HEK293 (cell line): ENCODE results near the gene SCUBE3.

Experiments
- CTCF ChIA-PET: fragments of 350-600 bp; formaldehyde crosslinking; extraction: SDS; loops from one replicate; lab custom pipeline; 2021; ENCODE audit warnings: antibody characterized with exemption; lab: Yijun Ruan, JAX
- POLR2A ChIA-PET: fragments of 300-600 bp; formaldehyde crosslinking; extraction: SDS; loops from one replicate; lab custom pipeline; 2020; ENCODE audit warnings: antibody characterized with exemption, inconsistent platforms; lab: Yijun Ruan, JAX
- H3K27ac ChIP-seq: fragments of 200-500 bp; sonication (Bioruptor generic); 2 replicates; pipeline ENCODE4 v1.5.1; 2014; ENCODE audit warnings: low read depth, low read length, control low read depth, inconsistent platforms; ENCODE audit errors: extremely low read depth
- H3K36me3 ChIP-seq, 2 experiments: fragments of 200-500 bp in 1 of 2; sonication (Bioruptor generic) in 1 of 2; 1 replicate in 1 of 2; 2 replicates in 1 of 2; pipeline ENCODE4 v1.5.1; 2014 to 2017; ENCODE audit warnings: inconsistent platforms in 2 of 2, low read length in 2 of 2; ENCODE audit not compliant: control insufficient read depth in 2 of 2, insufficient read depth in 1 of 2
- H3K4me1 ChIP-seq: fragments of 200-500 bp; sonication (Bioruptor generic); 2 replicates; pipeline ENCODE4 v1.5.1; 2014; ENCODE audit warnings: mild to moderate bottlenecking, low read length, inconsistent platforms; ENCODE audit not compliant: control insufficient read depth, insufficient read depth
- H3K4me3 ChIP-seq: 2 replicates; pipeline ENCODE4 v1.5.1; 2011; ENCODE audit warnings: low read depth, mild to moderate bottlenecking, control low read depth, low read length, moderate library complexity
- H3K9me3 ChIP-seq: fragments of 200-500 bp; sonication (Bioruptor generic); 2 replicates; pipeline ENCODE4 v1.5.1; 2014; ENCODE audit warnings: low read depth, low read length, inconsistent platforms; ENCODE audit not compliant: control insufficient read depth, insufficient read depth
- GFI1B ChIP-seq: fragments of 450-650 bp; formaldehyde crosslinking; IDR thresholded peaks from 2 replicates; pipeline ENCODE4 v1.5.1; 2016; ENCODE audit warnings: missing biosample characterization, missing genetic modification characterization
- MYNN ChIP-seq: fragments of 450-650 bp; formaldehyde crosslinking; IDR thresholded peaks from 2 replicates; pipeline ENCODE4 v1.5.1; 2016; ENCODE audit warnings: missing biosample characterization, missing genetic modification characterization, borderline replicate concordance
- SP3 ChIP-seq: fragments of 450-650 bp; formaldehyde crosslinking; IDR thresholded peaks from 2 replicates; pipeline ENCODE4 v1.5.1; 2016; ENCODE audit warnings: missing biosample characterization, missing genetic modification characterization
- ZBTB21 ChIP-seq: fragments of 450-650 bp; formaldehyde crosslinking; IDR thresholded peaks from 2 replicates; pipeline ENCODE4 v1.5.1; 2017; ENCODE audit warnings: missing biosample characterization, missing genetic modification characterization
- ZNF114 ChIP-seq: fragments of 450-650 bp; formaldehyde crosslinking; IDR thresholded peaks from 2 replicates; pipeline ENCODE4 v1.5.0; 2017; ENCODE audit warnings: missing biosample characterization, missing genetic modification characterization
- ZNF184 ChIP-seq: fragments of 450-650 bp; IDR thresholded peaks from 2 replicates; pipeline ENCODE4 v1.5.1; 2018; ENCODE audit warnings: missing biosample characterization, mild to moderate bottlenecking, missing genetic modification characterization
- ZNF2 ChIP-seq: fragments of 450-650 bp; formaldehyde crosslinking; IDR thresholded peaks from 2 replicates; pipeline ENCODE4 v1.5.1; 2016; ENCODE audit warnings: missing biosample characterization, missing genetic modification characterization
- ZNF223 ChIP-seq: fragments of 450-650 bp; formaldehyde crosslinking; IDR thresholded peaks from 2 replicates; pipeline ENCODE4 v1.5.1; 2016; ENCODE audit warnings: missing biosample characterization, missing genetic modification characterization
- ZNF324 ChIP-seq: fragments of 450-650 bp; formaldehyde crosslinking; IDR thresholded peaks from 2 replicates; pipeline ENCODE4 v1.5.1; 2016; ENCODE audit warnings: missing biosample characterization, missing genetic modification characterization
- ZNF354C ChIP-seq: fragments of 450-650 bp; formaldehyde crosslinking; IDR thresholded peaks from 2 replicates; pipeline ENCODE4 v1.5.1; 2016; ENCODE audit warnings: missing biosample characterization, missing genetic modification characterization, low read depth, borderline replicate concordance
- ZNF366 ChIP-seq: fragments of 450-650 bp; formaldehyde crosslinking; conservative IDR thresholded peaks from 2 replicates; pipeline ENCODE4 v1.5.1; 2016; ENCODE audit warnings: missing biosample characterization, missing genetic modification characterization
- ZNF391 ChIP-seq: fragments of 450-650 bp; formaldehyde crosslinking; IDR thresholded peaks from 2 replicates; pipeline ENCODE4 v1.5.1; 2016; ENCODE audit warnings: low read depth, missing biosample characterization, missing genetic modification characterization, borderline replicate concordance
- ZNF585B ChIP-seq: fragments of 450-650 bp; formaldehyde crosslinking; IDR thresholded peaks from 2 replicates; pipeline ENCODE4 v1.5.1; 2016; ENCODE audit warnings: missing biosample characterization, missing genetic modification characterization
- ZNF701 ChIP-seq: fragments of 450-650 bp; formaldehyde crosslinking; IDR thresholded peaks from 2 replicates; pipeline ENCODE4 v1.5.1; 2016; ENCODE audit warnings: missing biosample characterization, missing genetic modification characterization
- TF ChIP-seq, protein P1 (sequence below): fragments of 450-650 bp; formaldehyde crosslinking; conservative IDR thresholded peaks from 2 replicates; pipeline ENCODE4 v1.5.1; 2016; ENCODE audit warnings: low read depth, missing biosample characterization, missing genetic modification characterization
- TF ChIP-seq, protein P2 (sequence below): fragments of 450-650 bp; formaldehyde crosslinking; IDR thresholded peaks from 2 replicates; pipeline ENCODE4 v1.5.1; 2016; ENCODE audit warnings: missing biosample characterization, missing genetic modification characterization
- TF ChIP-seq, protein P3 (sequence below): fragments of 450-650 bp; formaldehyde crosslinking; IDR thresholded peaks from 2 replicates; pipeline ENCODE4 v1.5.1; 2016; ENCODE audit warnings: missing biosample characterization, missing genetic modification characterization
- TF ChIP-seq, protein P4 (sequence below): fragments of 450-650 bp; formaldehyde crosslinking; IDR thresholded peaks from 2 replicates; pipeline ENCODE4 v1.5.1; 2017; ENCODE audit warnings: missing biosample characterization, mild to moderate bottlenecking, missing genetic modification characterization, moderate library complexity
- TF ChIP-seq, protein P5 (sequence below): fragments of 450-650 bp; formaldehyde crosslinking; IDR thresholded peaks from 2 replicates; pipeline ENCODE4 v1.5.1; 2017; ENCODE audit warnings: missing biosample characterization, missing genetic modification characterization

SCUBE3 gene

DNA sequence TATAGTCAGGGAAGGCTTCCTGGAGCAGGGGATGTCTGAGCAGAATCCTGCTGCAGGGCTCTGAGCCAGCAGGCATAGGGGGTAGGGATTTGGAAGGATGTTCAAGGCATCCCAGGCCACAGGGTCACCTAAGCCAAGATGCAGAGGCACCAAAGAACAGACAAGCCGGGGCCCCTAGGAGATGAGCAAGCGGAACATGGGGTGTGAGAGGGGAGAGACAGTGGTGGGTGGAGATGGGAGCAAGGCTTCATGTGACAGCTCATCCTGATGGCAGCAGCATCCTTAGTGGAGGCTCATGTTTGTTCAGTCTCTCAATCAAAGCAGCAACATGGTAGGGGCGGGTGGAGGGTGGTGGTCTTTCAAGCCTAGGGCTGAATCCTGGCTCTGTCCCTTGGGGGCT lies 42.9 kb upstream of the SCUBE3 start:
- no peak overlapping the region for H3K4me3 ChIP-seq
- TF ChIP-seq ZNF366 (tag by site-specific recombination): no peak
- no peak overlapping the region for H3K27ac ChIP-seq
- POLR2A ChIA-PET: no interaction called here
- no peaks in the 10 kb centered on the region for H3K4me1 ChIP-seq
- no peaks in the 10 kb centered on the region for H3K36me3 ChIP-seq
- H3K9me3 ChIP-seq: no peaks in the 10 kb centered on the region
- CTCF ChIA-PET: interaction anchor here (0.6 to 2.5 kb wide), 2 partner anchors 34 to 47 kb away, joined by 5 to 18 read pairs; no protein-coding TSS in a partner anchor

DNA sequence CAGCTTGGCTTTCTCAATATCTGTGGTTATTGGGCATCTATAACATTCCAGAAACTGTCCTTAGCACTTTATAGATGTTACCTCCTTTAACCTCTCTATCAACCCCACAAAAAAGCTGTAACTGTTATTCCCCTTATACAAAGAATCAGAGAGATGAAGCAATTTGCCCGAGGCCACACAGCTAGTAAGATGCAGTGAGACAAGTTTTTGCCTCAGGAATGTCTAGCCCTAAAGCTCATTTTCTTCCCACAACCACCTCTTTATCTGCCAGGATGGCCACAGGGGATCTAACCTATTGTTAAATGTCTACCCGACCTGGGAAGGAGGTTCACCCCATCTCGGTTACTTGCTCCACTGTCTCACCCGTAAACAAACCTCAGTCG lies 40.7 kb upstream of the SCUBE3 start:
- no peaks in the 10 kb centered on the region for H3K9me3 ChIP-seq
- H3K27ac ChIP-seq: no peak overlapping the region
- ChIA-PET CTCF (interaction anchor here (0.7 to 2.5 kb wide), 4 partner anchors 16 to 395 kb away, joined by 3 to 18 read pairs (median 4); no protein-coding TSS in a partner anchor), POLR2A (no interaction called here)
- no peaks in the 10 kb centered on the region for H3K4me1 ChIP-seq
- H3K4me3 ChIP-seq: no peak overlapping the region
- TF ChIP-seq ZNF184 (tag by site-specific recombination) (no peak), ZNF701 (tag by site-specific recombination) (no peak), GFI1B (no peak), SP3 (no peak), ZNF2 (tag by site-specific recombination) (no peak), ZBTB21 (tag by site-specific recombination) (no peak), ZNF585B (tag by site-specific recombination) (no peak), ZNF391 (tag by site-specific recombination) (no peak), ZNF354C (tag by site-specific recombination) (no peak), ZNF114 (tag by site-specific recombination) (no peak), MYNN (tag by site-specific recombination) (no peak), ZNF324 (tag by site-specific recombination) (no peak), ZNF223 (tag by site-specific recombination) (no peak)
- TF ChIP-seq, protein P1, sequence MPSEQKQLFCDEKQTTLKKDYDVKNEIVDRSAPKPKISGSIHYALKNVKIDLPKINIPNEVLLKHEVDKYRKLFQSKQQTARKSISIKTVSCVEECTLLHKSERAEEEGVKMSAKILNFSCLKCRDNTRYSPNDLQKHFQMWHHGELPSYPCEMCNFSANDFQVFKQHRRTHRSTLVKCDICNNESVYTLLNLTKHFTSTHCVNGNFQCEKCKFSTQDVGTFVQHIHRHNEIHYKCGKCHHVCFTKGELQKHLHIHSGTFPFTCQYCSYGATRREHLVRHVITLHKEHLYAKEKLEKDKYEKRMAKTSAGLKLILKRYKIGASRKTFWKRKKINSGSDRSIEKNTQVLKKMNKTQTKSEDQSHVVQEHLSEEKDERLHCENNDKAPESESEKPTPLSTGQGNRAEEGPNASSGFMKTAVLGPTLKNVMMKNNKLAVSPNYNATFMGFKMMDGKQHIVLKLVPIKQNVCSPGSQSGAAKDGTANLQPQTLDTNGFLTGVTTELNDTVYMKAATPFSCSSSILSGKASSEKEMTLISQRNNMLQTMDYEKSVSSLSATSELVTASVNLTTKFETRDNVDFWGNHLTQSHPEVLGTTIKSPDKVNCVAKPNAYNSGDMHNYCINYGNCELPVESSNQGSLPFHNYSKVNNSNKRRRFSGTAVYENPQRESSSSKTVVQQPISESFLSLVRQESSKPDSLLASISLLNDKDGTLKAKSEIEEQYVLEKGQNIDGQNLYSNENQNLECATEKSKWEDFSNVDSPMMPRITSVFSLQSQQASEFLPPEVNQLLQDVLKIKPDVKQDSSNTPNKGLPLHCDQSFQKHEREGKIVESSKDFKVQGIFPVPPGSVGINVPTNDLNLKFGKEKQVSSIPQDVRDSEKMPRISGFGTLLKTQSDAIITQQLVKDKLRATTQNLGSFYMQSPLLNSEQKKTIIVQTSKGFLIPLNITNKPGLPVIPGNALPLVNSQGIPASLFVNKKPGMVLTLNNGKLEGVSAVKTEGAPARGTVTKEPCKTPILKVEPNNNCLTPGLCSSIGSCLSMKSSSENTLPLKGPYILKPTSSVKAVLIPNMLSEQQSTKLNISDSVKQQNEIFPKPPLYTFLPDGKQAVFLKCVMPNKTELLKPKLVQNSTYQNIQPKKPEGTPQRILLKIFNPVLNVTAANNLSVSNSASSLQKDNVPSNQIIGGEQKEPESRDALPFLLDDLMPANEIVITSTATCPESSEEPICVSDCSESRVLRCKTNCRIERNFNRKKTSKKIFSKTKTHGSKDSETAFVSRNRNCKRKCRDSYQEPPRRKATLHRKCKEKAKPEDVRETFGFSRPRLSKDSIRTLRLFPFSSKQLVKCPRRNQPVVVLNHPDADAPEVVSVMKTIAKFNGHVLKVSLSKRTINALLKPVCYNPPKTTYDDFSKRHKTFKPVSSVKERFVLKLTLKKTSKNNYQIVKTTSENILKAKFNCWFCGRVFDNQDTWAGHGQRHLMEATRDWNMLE (tag by site-specific recombination): no peak
- TF ChIP-seq, protein P2, sequence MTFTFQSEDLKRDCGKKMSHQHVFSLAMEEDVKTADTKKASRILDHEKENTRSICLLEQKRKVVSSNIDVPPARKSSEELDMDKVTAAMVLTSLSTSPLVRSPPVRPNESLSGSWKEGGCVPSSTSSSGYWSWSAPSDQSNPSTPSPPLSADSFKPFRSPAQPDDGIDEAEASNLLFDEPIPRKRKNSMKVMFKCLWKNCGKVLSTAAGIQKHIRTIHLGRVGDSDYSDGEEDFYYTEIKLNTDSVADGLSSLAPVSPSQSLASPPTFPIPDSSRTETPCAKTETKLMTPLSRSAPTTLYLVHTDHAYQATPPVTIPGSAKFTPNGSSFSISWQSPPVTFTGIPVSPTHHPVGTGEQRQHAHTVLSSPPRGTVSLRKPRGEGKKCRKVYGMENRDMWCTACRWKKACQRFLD: no peak
- TF ChIP-seq, protein P3, sequence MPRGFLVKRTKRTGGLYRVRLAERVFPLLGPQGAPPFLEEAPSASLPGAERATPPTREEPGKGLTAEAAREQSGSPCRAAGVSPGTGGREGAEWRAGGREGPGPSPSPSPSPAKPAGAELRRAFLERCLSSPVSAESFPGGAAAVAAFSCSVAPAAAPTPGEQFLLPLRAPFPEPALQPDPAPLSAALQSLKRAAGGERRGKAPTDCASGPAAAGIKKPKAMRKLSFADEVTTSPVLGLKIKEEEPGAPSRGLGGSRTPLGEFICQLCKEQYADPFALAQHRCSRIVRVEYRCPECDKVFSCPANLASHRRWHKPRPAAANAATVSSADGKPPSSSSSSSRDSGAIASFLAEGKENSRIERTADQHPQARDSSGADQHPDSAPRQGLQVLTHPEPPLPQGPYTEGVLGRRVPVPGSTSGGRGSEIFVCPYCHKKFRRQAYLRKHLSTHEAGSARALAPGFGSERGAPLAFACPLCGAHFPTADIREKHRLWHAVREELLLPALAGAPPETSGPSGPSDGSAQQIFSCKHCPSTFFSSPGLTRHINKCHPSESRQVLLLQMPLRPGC: no peak
- TF ChIP-seq, protein P4, sequence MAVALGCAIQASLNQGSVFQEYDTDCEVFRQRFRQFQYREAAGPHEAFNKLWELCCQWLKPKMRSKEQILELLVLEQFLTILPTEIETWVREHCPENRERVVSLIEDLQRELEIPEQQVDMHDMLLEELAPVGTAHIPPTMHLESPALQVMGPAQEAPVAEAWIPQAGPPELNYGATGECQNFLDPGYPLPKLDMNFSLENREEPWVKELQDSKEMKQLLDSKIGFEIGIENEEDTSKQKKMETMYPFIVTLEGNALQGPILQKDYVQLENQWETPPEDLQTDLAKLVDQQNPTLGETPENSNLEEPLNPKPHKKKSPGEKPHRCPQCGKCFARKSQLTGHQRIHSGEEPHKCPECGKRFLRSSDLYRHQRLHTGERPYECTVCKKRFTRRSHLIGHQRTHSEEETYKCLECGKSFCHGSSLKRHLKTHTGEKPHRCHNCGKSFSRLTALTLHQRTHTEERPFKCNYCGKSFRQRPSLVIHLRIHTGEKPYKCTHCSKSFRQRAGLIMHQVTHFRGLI (tag by site-specific recombination): no peak
- TF ChIP-seq, protein P5, sequence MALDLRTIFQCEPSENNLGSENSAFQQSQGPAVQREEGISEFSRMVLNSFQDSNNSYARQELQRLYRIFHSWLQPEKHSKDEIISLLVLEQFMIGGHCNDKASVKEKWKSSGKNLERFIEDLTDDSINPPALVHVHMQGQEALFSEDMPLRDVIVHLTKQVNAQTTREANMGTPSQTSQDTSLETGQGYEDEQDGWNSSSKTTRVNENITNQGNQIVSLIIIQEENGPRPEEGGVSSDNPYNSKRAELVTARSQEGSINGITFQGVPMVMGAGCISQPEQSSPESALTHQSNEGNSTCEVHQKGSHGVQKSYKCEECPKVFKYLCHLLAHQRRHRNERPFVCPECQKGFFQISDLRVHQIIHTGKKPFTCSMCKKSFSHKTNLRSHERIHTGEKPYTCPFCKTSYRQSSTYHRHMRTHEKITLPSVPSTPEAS (tag by site-specific recombination): no peak
- no peaks in the 10 kb centered on the region for H3K36me3 ChIP-seq
